Stomach (tissue), 9 donors: ENCODE results near the gene LARGE1. TPM values are rescaled to one million over a fixed set of nuclear protein-coding genes. Genes with fewer than 3 reads are reported as not detected.
A peak's percentile ranks its signal among the peaks of the same experiment; 100 is the strongest.

ENCODE experiments used
- DNase-seq, 2 donors: peaks; one replicate each; pipeline versions ENCODE4 v3.0.0 to v3.0.0-alpha.2; 2013 to 2019
- H3K27ac ChIP-seq, 5 donors: fragments of 200-600 bp in 4 of 5; sonication (generic) in 4 of 5; one replicate each; pipeline ENCODE4 v1.5.1; 2013 to 2019; ENCODE audit warnings: mild to moderate bottlenecking in 1 of 5, moderate library complexity in 1 of 5
- H3K27me3 ChIP-seq, 3 donors: fragments of 200-600 bp; sonication (generic); one replicate each; pipeline ENCODE4 v1.5.1; 2017 to 2019; ENCODE audit warnings: mixed run types in 1 of 3
- H3K36me3 ChIP-seq, 4 donors: fragments of 200-600 bp; sonication (generic); 1 replicate in 3 of 4; 2 replicates in 1 of 4; pipeline ENCODE4 v1.5.1; 2016 to 2019
- H3K4me1 ChIP-seq, 4 donors: fragments of 200-600 bp; sonication (generic); one replicate each; pipeline ENCODE4 v1.5.1; 2016 to 2019
- H3K4me3 ChIP-seq, 4 donors: fragments of 200-600 bp; sonication (generic) in 3 of 4; one replicate each; pipeline ENCODE4 v1.5.1; 2016 to 2019; ENCODE audit warnings: mild to moderate bottlenecking in 1 of 4
- H3K9me3 ChIP-seq, 4 donors: fragments of 200-600 bp; sonication (generic); one replicate each; pipeline ENCODE4 v1.5.1; 2016 to 2019
- CTCF ChIP-seq, 7 experiments: fragments of 450-650 bp in 4 of 7; fragments of 200-600 bp in 3 of 7; sonication (generic) in 3 of 7; IDR thresholded peaks; one replicate each; pipeline ENCODE4 v1.5.1; 2016 to 2019; ENCODE audit warnings: antibody characterized with exemption in 7 of 7, control low read depth in 2 of 7, mild to moderate bottlenecking in 1 of 7
- EP300 ChIP-seq: sonication (generic); formaldehyde crosslinking; IDR thresholded peaks from one replicate; pipeline ENCODE4 v1.6.1; 2017; ENCODE audit warnings: antibody characterized with exemption
- POLR2A ChIP-seq, 4 donors: fragments of 450-650 bp; IDR thresholded peaks; one replicate each; pipeline ENCODE4 v1.6.1; 2016; ENCODE audit warnings: antibody characterized with exemption in 4 of 4, control low read depth in 2 of 4, mild to moderate bottlenecking in 1 of 4, moderate library complexity in 1 of 4
- POLR2AphosphoS5 ChIP-seq, 3 donors: sonication (generic); formaldehyde crosslinking; IDR thresholded peaks; one replicate each; pipeline ENCODE4 v1.6.1; 2016; ENCODE audit warnings: antibody characterized with exemption in 3 of 3
- WGBS, 5 donors: extraction: QIAGEN DNeasy Blood & Tissue Kit in 3 of 5; methylation state at CpG; one replicate each; pipeline versions ENCODE4 v1.1.5 to v1.1.7; 2013 to 2018; 5-methylcytosine and 5-hydroxymethylcytosine counted together
- intact Hi-C: fragments of 100-400 bp; cut with DNase I; formaldehyde crosslinking; loops from one replicate; pipeline ENCODE4 v1.15.1; 2023; ENCODE audit warnings: low total_unique reads
- polyA plus RNA-seq, 3 donors: library from polyadenylated mRNA; stranded (reverse); fragments of 200-250 nt; gene quantifications; one replicate each; pipeline ENCODE4 v1.2.3, GENCODE V29; 2013
- total RNA-seq, 5 donors: library from RNA; depleted of rRNA; stranded (reverse); fragments of >200 nt; gene quantifications; one replicate each; pipeline versions ENCODE4 v1.1.0 to v1.2.3, GENCODE V29; 2014 to 2016
- donor health status: healthy with polysubstance abuse.
- donor health status: Bipolar disorder and iron deficiency.
- donor health status: healthy.

LARGE1 gene
- total and polyA plus RNA-seq, 8 donors: 3.5 to 110 (median 51.6) TPM

GRCh38 chr22:33314316-33314715 is 606.0 kb downstream of the LARGE1 start:
- Histone ChIP-seq H3K27me3 (no peaks in the 10 kb centered on the region), H3K36me3 (peaks cover 0 to 69% (median 61%) of the 10 kb centered on the region in 4 donors), H3K4me3 (no peak overlapping the region), H3K27ac (no peak overlapping the region), H3K4me1 (no peaks in the 10 kb centered on the region), H3K9me3 (no peaks in the 10 kb centered on the region)
- intact Hi-C loops: loop anchor here (10.0 kb wide), 1 partner anchor 190 kb away; no protein-coding TSS in a partner anchor
- TF ChIP-seq EP300: no peak
- no peak for TF ChIP-seq POLR2A (IDR thresholded peaks at IDR 0.05)
- TF ChIP-seq CTCF (IDR thresholded peaks at IDR 0.05): no peak
- TF ChIP-seq POLR2AphosphoS5 (IDR thresholded peaks at IDR 0.05): no peak
- WGBS, 5 donors: 71 to 82% (median 78%) methylated on average over 5 of the region's 5 CpGs
- DNase-seq: no peak

- H3K27me3 ChIP-seq: no peaks in the 10 kb centered on the region
- 58 to 77% (median 67%) methylated on average over 9 of the region's 9 CpGs for WGBS, 5 donors
- peaks cover 0 to 31% (median 12%) of the 10 kb centered on the region in 4 donors for H3K36me3 ChIP-seq
- intact Hi-C loops: loop anchor here (10.0 kb wide), 1 partner anchor 272 kb away; no protein-coding TSS in a partner anchor
- no peak overlapping the region for H3K4me3 ChIP-seq
- no peak overlapping the region for H3K27ac ChIP-seq
- DNase-seq: no peak
- no peaks in the 10 kb centered on the region for H3K9me3 ChIP-seq
- peaks cover 5 to 25% (median 14%) of the 10 kb centered on the region in 4 donors for H3K4me1 ChIP-seq
- TF ChIP-seq EP300 (no peak), POLR2AphosphoS5 (IDR thresholded peaks at IDR 0.05) (no peak), CTCF (IDR thresholded peaks at IDR 0.05) (no peak), POLR2A (IDR thresholded peaks at IDR 0.05) (no peak)
Measured at GRCh38 chr22:33303099-33303498, 617.2 kb downstream of the LARGE1 start.

GRCh38 chr22:33302549-33302948 is 617.7 kb downstream of the LARGE1 start:
- H3K36me3 ChIP-seq: peaks cover 0 to 34% (median 12%) of the 10 kb centered on the region in 4 donors
- WGBS, 5 donors: 60 to 76% (median 67%) methylated on average over 11 of the region's 11 CpGs
- no peaks in the 10 kb centered on the region for H3K9me3 ChIP-seq
- no peak overlapping the region for H3K4me3 ChIP-seq
- H3K4me1 ChIP-seq: peaks cover 5 to 25% (median 14%) of the 10 kb centered on the region in 4 donors
- no peaks in the 10 kb centered on the region for H3K27me3 ChIP-seq
- TF ChIP-seq POLR2AphosphoS5 (IDR thresholded peaks at IDR 0.05): no peak
- no peak for TF ChIP-seq POLR2A (IDR thresholded peaks at IDR 0.05)
- intact Hi-C loops: loop anchor here (10.0 kb wide), 1 partner anchor 272 kb away; no protein-coding TSS in a partner anchor
- DNase-seq: no peak
- peak overlapping the region in 3 of 5 donors; percentile 7 to 20 (median 14) for H3K27ac ChIP-seq

- H3K4me1 ChIP-seq: peaks cover 5 to 25% (median 14%) of the 10 kb centered on the region in 4 donors
- no peaks in the 10 kb centered on the region for H3K27me3 ChIP-seq
- peak overlapping the region in 3 of 5 donors; percentile 7 to 20 (median 14) for H3K27ac ChIP-seq
- H3K36me3 ChIP-seq: peaks cover 0 to 34% (median 12%) of the 10 kb centered on the region in 4 donors
- H3K4me3 ChIP-seq: no peak overlapping the region
- peak; percentile 88 to 91 for DNase-seq
- TF ChIP-seq CTCF (IDR thresholded peaks at IDR 0.05) (peak in 5 of 7 experiments; percentile 84 to 88 (median 86)), POLR2A (IDR thresholded peaks at IDR 0.05) (no peak), POLR2AphosphoS5 (IDR thresholded peaks at IDR 0.05) (peak in 1 of 3 donors; percentile 53), EP300 (no peak)
- WGBS, 5 donors: 19 to 22% (median 20%) methylated on average over 10 of the region's 10 CpGs
- no peaks in the 10 kb centered on the region for H3K9me3 ChIP-seq
- intact Hi-C loops: loop anchor here (10.0 kb wide), 1 partner anchor 273 kb away; no protein-coding TSS in a partner anchor
Measured at GRCh38 chr22:33302049-33302545, 618.2 kb downstream of the LARGE1 start.

GRCh38 chr22:33300165-33300564 is 620.1 kb downstream of the LARGE1 start:
- intact Hi-C loops: loop anchor here (10.0 kb wide), 1 partner anchor 275 kb away; no protein-coding TSS in a partner anchor
- H3K9me3 ChIP-seq: no peaks in the 10 kb centered on the region
- H3K27me3 ChIP-seq: no peaks in the 10 kb centered on the region
- H3K4me1 ChIP-seq: peaks cover 5 to 25% (median 14%) of the 10 kb centered on the region in 4 donors
- TF ChIP-seq CTCF (IDR thresholded peaks at IDR 0.05): no peak
- WGBS, 5 donors: 31 to 70% (median 53%) methylated on average over 1 of the region's 1 CpG
- no peak overlapping the region for H3K4me3 ChIP-seq
- peak overlapping the region in 1 of 5 donors; percentile 26 for H3K27ac ChIP-seq
- H3K36me3 ChIP-seq: peaks cover 0 to 52% (median 28%) of the 10 kb centered on the region in 4 donors
- peak in 1 of 2 donors; percentile 12 for DNase-seq
